ENCODE data around the gene TRIP13.
A peak's percentile ranks its signal among the peaks of the same experiment; 100 is the strongest.

The TRIP13 gene

DNA sequence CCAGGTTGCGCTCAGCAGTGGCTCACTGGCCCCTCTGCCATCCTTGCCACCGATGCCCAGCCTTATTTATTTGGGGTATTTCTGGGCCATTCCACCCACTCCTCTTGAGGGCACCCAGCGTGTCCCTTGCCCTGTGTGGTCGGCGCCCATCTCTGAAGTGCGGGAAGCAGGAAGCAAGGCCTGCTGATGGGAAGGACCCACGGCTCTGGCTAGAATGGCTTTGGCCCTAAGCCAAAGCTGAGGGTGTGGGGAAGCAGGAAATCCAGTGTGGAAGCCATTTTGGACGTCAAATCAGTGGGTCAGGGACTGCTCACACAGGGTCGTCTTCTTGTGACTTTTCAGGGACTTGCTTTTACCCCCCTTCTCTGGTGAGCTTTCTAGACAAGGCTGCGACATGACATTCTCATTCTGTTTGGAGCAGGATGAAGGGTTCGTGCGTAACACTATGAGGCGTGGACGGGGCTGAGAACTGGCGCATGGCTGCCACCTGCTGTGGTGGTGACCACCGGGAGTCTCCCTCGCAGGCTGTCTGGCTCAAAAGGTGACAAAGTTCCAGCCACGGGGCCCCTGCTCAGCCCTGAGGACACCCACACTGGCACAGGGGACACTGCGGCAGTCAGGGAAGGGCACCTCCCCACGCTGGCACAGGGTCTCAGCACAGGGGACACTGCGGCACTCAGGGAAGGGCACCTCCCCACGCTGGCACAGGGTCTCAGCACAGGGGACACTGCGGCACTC, 65.2 kb downstream of the TRIP13 start:
- in situ Hi-C loops (cut with HindIII; ENCODE audit: low pct_unique_long_range_greater_than_20kb, low sequenced_read_pairs) = no loop called here
- DNase-seq (ENCODE audit: low read depth in 1 of 2, low spot score in 1 of 2) = peak in 1 of 2 experiments; percentile 30
- TF ChIP-seq JUND (IDR thresholded peaks at IDR 0.05; ENCODE audit: low read depth) = no peak

- peak; percentile 73 to 77 for DNase-seq (ENCODE audit: low read depth in 1 of 2, low spot score in 1 of 2)
- in situ Hi-C loops (cut with HindIII; ENCODE audit: low pct_unique_long_range_greater_than_20kb, low sequenced_read_pairs) = no loop called here
Observed at GRCh38 chr5:958701-959571, 66.3 kb downstream of the TRIP13 start.

DNA sequence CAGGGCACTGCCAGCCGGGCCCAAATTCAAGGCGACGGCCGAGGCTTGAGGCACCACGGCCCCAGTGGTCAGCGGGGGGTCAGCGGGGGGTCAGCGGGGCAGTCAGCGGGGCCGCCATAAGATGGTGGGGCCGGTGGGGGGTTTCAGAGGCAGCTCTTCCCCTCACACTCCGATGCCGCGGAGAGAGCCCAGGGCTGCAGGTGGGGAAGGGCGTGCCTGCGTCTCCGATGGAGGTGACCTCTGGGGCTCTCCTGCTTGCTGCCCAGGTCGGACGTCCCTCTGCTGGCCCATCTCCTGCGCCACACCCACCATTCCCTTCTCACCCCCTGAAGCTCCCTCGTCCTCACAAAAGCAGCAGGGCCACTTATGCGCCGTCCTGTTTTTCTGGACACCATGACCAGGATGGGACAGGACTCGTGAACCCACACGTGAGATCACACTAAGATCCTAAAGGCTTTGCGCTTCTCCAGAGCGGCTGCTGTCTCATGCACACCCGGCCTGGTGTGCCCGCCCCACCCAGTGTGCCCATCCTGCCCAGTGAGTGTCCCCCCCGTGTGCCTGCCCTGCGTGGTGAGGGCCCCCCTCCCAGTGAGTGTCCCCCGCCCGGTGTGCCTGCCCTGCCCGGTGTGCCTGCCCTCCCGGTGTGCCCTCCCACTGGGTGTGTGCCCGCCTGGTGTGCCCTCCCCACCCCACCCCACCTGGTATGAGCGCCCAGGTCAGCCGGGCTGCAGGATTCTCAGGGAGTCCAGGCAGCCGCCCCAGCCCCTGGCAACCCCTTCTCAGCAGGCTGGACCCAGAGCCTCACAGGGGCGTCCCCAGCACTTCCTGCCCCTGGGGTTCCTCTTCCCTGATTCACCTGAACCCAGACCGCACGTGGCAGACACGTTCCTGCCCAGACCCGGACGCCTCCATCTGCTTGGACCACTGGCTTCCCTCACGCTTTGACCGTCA, 67.2 kb downstream of the TRIP13 start:
- DNase-seq (ENCODE audit: low read depth in 1 of 2, low spot score in 1 of 2) = no peak
- in situ Hi-C loops (cut with HindIII; ENCODE audit: low pct_unique_long_range_greater_than_20kb, low sequenced_read_pairs) = no loop called here

More at GRCh38 chr5:958701-959571, 66.3 kb downstream of the TRIP13 start:
- TF ChIP-seq JUND (IDR thresholded peaks at IDR 0.05; ENCODE audit: low read depth) = no peak

DNA sequence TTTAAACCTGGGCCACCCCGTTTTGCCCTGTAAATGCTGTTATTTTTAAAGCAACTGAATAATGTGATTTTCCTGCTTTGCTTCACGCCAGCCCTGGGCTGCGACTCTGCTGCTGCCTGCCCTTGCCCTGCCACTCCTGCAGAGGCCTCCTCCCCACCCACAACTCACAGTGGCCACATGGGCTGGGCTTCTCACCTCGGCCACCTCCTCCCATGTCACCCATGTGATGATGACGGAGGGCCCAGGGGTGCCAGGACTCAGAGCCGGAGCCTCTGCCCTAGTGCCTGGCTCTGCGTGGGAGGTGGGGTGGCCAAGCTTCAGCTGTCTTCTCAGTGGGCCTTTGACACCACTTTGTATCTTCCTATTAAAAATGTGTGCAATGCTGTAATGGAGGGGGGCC, 67.9 kb downstream of the TRIP13 start:
- DNase-seq (ENCODE audit: low read depth in 1 of 2, low spot score in 1 of 2) = no peak
- TF ChIP-seq JUND (IDR thresholded peaks at IDR 0.05; ENCODE audit: low read depth) = no peak
- in situ Hi-C loops (cut with HindIII; ENCODE audit: low pct_unique_long_range_greater_than_20kb, low sequenced_read_pairs) = no loop called here

More for the DNA sequence above, 67.2 kb downstream of the TRIP13 start:
- no peak for TF ChIP-seq JUND (IDR thresholded peaks at IDR 0.05; ENCODE audit: low read depth)

GRCh38 chr5:961002-961710, 68.5 kb downstream of the TRIP13 start:
- no peak for TF ChIP-seq JUND (IDR thresholded peaks at IDR 0.05; ENCODE audit: low read depth)
- DNase-seq (ENCODE audit: low read depth in 1 of 2, low spot score in 1 of 2) = no peak
- in situ Hi-C loops (cut with HindIII; ENCODE audit: low pct_unique_long_range_greater_than_20kb, low sequenced_read_pairs) = no loop called here

GRCh38 chr5:961711-962240, 69.1 kb downstream of the TRIP13 start:
- in situ Hi-C loops (cut with HindIII; ENCODE audit: low pct_unique_long_range_greater_than_20kb, low sequenced_read_pairs) = no loop called here
- no peak for TF ChIP-seq JUND (IDR thresholded peaks at IDR 0.05; ENCODE audit: low read depth)
- no peak for DNase-seq (ENCODE audit: low read depth in 1 of 2, low spot score in 1 of 2)

GRCh38 chr5:962386-962785, 69.7 kb downstream of the TRIP13 start:
- in situ Hi-C loops (cut with HindIII; ENCODE audit: low pct_unique_long_range_greater_than_20kb, low sequenced_read_pairs) = no loop called here
- DNase-seq (ENCODE audit: low read depth in 1 of 2, low spot score in 1 of 2) = no peak
- no peak for TF ChIP-seq JUND (IDR thresholded peaks at IDR 0.05; ENCODE audit: low read depth)

- no peak for TF ChIP-seq JUND (IDR thresholded peaks at IDR 0.05; ENCODE audit: low read depth)
- no peak for DNase-seq (ENCODE audit: low read depth in 1 of 2, low spot score in 1 of 2)
- in situ Hi-C loops (cut with HindIII; ENCODE audit: low pct_unique_long_range_greater_than_20kb, low sequenced_read_pairs) = no loop called here
Observed at GRCh38 chr5:962801-963200, 70.1 kb downstream of the TRIP13 start.

DNA sequence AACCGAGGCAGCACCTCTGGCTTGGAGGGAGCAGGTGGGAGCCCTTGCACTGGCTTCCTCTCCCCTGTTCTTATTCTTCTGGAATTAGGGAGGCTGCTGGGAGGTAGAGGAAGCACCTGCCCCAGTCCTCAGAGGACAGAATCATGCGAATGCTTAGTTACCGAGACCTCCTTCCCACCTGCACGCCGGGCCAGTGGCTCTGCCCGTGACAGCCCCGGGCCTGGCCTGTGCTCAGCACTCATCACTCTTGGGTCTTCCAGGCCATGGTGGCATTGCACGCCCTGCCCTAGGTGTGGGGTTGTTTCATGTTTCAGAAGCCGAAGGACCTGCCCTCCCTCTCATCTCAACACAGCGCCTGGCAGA, 70.6 kb downstream of the TRIP13 start:
- in situ Hi-C loops (cut with HindIII; ENCODE audit: low pct_unique_long_range_greater_than_20kb, low sequenced_read_pairs) = no loop called here
- no peak for DNase-seq (ENCODE audit: low read depth in 1 of 2, low spot score in 1 of 2)
- TF ChIP-seq JUND (IDR thresholded peaks at IDR 0.05; ENCODE audit: low read depth) = no peak

DNA sequence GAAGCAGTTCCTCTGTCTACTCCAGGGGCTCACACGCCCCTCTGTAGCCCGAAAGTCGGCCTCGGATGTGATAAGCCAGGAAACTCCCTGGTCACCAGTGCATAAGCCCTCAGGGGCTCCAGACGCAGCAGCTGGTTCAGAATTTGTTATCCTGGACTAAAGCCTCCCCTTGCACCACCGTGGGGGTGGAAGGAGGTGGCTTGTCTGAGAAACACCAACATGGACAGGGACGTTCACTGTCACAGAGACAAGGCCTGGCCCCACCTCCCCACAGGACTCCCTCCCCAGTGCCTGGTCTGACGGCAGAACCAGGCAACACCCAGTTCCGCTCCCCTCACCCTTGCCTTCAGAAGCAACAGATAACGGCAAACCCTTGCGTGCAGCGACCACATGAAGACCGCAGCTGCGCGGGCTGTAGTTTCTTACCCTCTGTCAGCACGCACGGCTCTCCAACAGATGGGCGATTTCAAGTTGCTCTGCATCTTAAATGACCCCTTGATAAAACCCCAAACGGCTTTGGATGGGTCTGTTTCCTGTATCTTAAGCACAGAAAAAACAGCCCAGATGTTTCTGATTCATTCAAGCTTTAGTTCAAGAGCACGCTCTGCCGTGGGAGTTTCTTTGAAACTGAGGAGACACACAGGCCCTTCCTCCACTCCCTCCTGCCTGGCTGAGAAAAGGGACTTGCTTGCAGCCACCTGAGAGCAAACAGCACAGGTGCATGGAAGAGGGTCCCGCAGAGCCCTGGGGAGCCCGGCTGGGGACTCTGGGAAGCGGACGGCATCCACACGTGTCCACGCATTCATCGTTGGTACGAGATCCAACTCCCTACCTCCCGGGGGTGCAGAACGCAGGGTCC, 71.2 kb downstream of the TRIP13 start:
- DNase-seq (ENCODE audit: low read depth in 1 of 2, low spot score in 1 of 2) = no peak
- no peak for TF ChIP-seq JUND (IDR thresholded peaks at IDR 0.05; ENCODE audit: low read depth)
- in situ Hi-C loops (cut with HindIII; ENCODE audit: low pct_unique_long_range_greater_than_20kb, low sequenced_read_pairs) = no loop called here

DNA sequence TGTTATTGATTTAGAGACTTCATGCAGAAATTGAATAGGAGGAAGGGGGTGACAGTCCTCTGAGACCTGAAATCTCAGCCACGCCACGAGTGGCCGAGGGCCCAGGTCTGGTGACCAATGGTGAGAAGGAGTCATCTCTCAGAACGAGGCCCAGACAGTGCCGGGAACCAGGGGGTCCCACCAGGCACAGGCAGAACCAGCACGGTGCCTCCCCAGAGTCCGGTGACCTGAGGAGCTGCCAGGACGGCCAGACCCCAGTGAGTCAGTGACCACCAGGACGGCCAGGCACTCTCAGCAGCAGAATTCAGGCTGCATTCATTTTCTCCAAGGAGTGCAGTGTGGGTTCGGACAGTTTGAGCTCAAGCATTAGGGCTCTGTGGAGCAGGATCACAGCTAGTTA, 72.1 kb downstream of the TRIP13 start:
- no peak for TF ChIP-seq JUND (IDR thresholded peaks at IDR 0.05; ENCODE audit: low read depth)
- in situ Hi-C loops (cut with HindIII; ENCODE audit: low pct_unique_long_range_greater_than_20kb, low sequenced_read_pairs) = no loop called here

More for the DNA sequence above, 72.1 kb downstream of the TRIP13 start:
- no peak for DNase-seq (ENCODE audit: low read depth in 1 of 2, low spot score in 1 of 2)

All from T47D (cell line).